HEK293T (cell line): ENCODE results near the gene VSIG10.
"Not testable (repeated sequence)": the region's sequence is repeated elsewhere in the genome, so short reads cannot be mapped to it uniquely, and the experiment has no call there.

Experiments used
- ELF4 ChIP-seq: fragments of 450-650 bp; IDR thresholded peaks from 2 replicates; pipeline ENCODE4 v1.6.1; 2017; ENCODE audit warnings: antibody characterized with exemption
- FOXA1 ChIP-seq: fragments of 450-650 bp; IDR thresholded peaks from 2 replicates; pipeline ENCODE4 v1.6.1; 2016; ENCODE audit warnings: mild to moderate bottlenecking
- FOXK2 ChIP-seq: fragments of 450-650 bp; IDR thresholded peaks from 2 replicates; pipeline ENCODE4 v1.6.1; 2016; ENCODE audit warnings: mild to moderate bottlenecking
- FOXM1 ChIP-seq: fragments of 450-650 bp; IDR thresholded peaks from 2 replicates; pipeline ENCODE4 v1.6.1; 2017; ENCODE audit warnings: mild to moderate bottlenecking, borderline replicate concordance
- L3MBTL2 ChIP-seq: fragments of 450-650 bp; conservative IDR thresholded peaks from 2 replicates; pipeline ENCODE4 v1.6.1; 2016; ENCODE audit warnings: mild to moderate bottlenecking
- TARDBP ChIP-seq: fragments of 450-650 bp; IDR thresholded peaks from 2 replicates; pipeline ENCODE4 v1.6.1; 2016

- TF ChIP-seq ELF4, FOXK2, TARDBP, L3MBTL2, FOXA1, FOXM1: not testable (repeated sequence)
Measured at GRCh38 chr12:118081521-118081920, 22.3 kb downstream of the VSIG10 start.
